Measurements from ENCODE around the gene PDIK1L. TPM values are rescaled to one million over a fixed set of nuclear protein-coding genes. Genes with fewer than 3 reads are reported as not detected.

Gene PDIK1L
- polyA plus RNA-seq, 3 donors from 2014 or later, result 0.89 to 3.3 (median 2.3) TPM

- no peak within 1 kb of the TSS for H3K4me3 Mint-ChIP-seq
- H3K4me1 Mint-ChIP-seq, result peaks cover 4 to 10% of the 10 kb centered on the region in 2 donors
- H3K36me3 Mint-ChIP-seq, result no peaks in the 10 kb centered on the region
- H3K27me3 Mint-ChIP-seq (ENCODE audit: low read depth in 3 of 3), result peaks cover 19 to 21% (median 21%) of the 10 kb centered on the region in 3 donors
- no peak within 1 kb of the TSS for H3K27ac Mint-ChIP-seq
- DNase-seq, result no peak
- H3K9me3 Mint-ChIP-seq, result peaks cover 0 to 2% (median 0%) of the 10 kb centered on the region in 6 donors
Measured at GRCh38 chr1:26158908-26159742, 47.5 kb downstream of the PDIK1L start, which contains the start of gene FAM110D. TSS of gene FAM110D (plus strand) at chr1:26159079. CDS start at chr1:26161292, 2,213 bp downstream.

- no peak overlapping the region for H3K4me3 Mint-ChIP-seq
- H3K9me3 Mint-ChIP-seq, result peaks cover 0 to 2% (median 0%) of the 10 kb centered on the region in 6 donors
- H3K36me3 Mint-ChIP-seq, result no peaks in the 10 kb centered on the region
- DNase-seq, result no peak
- peaks cover 4 to 10% of the 10 kb centered on the region in 2 donors for H3K4me1 Mint-ChIP-seq
- H3K27ac Mint-ChIP-seq, result no peak overlapping the region
- peaks cover 20 to 21% (median 21%) of the 10 kb centered on the region in 3 donors for H3K27me3 Mint-ChIP-seq (ENCODE audit: low read depth in 3 of 3)
Measured at GRCh38 chr1:26159743-26160039, 48.1 kb downstream of the PDIK1L start.

GRCh38 chr1:26160527-26161414 lies 49.1 kb downstream of the PDIK1L start:
- Mint-ChIP-seq H3K4me1 (peaks cover 4 to 13% of the 10 kb centered on the region in 2 donors), H3K27me3 (ENCODE audit: low read depth in 3 of 3) (peaks cover 21 to 28% (median 21%) of the 10 kb centered on the region in 3 donors), H3K36me3 (no peaks in the 10 kb centered on the region), H3K9me3 (peaks cover 0 to 2% (median 0%) of the 10 kb centered on the region in 6 donors), H3K27ac (no peak overlapping the region), H3K4me3 (peak overlapping the region in 2 of 5 donors; percentile 18 to 48)
- DNase-seq, result no peak

GRCh38 chr1:26161415-26162219 lies 50.0 kb downstream of the PDIK1L start:
- Mint-ChIP-seq H3K4me1 (peaks cover 4 to 13% of the 10 kb centered on the region in 2 donors), H3K4me3 (peak overlapping the region in 2 of 5 donors; percentile 34 to 62)

GRCh38 chr1:26162220-26162709 lies 50.6 kb downstream of the PDIK1L start:
- H3K36me3 Mint-ChIP-seq, result no peaks in the 10 kb centered on the region
- DNase-seq, result no peak
- peaks cover 4 to 11% of the 10 kb centered on the region in 2 donors for H3K4me1 Mint-ChIP-seq
- peaks cover 0 to 2% (median 0%) of the 10 kb centered on the region in 6 donors for H3K9me3 Mint-ChIP-seq
- no peak overlapping the region for H3K27ac Mint-ChIP-seq
- peak overlapping the region; percentile 12 to 62 (median 34) for H3K4me3 Mint-ChIP-seq
- H3K27me3 Mint-ChIP-seq (ENCODE audit: low read depth in 3 of 3), result peaks cover 16 to 29% (median 28%) of the 10 kb centered on the region in 3 donors

More at GRCh38 chr1:26161415-26162219, 50.0 kb downstream of the PDIK1L start:
- H3K27me3 Mint-ChIP-seq (ENCODE audit: low read depth in 3 of 3), result peaks cover 18 to 28% (median 24%) of the 10 kb centered on the region in 3 donors
- no peak overlapping the region for H3K27ac Mint-ChIP-seq
- H3K9me3 Mint-ChIP-seq, result peaks cover 0 to 2% (median 0%) of the 10 kb centered on the region in 6 donors
- DNase-seq, result peak in 2 of 3 donors; percentile 18 to 23
- H3K36me3 Mint-ChIP-seq, result no peaks in the 10 kb centered on the region

- H3K27me3 Mint-ChIP-seq (ENCODE audit: low read depth in 3 of 3), result peaks cover 14 to 28% (median 21%) of the 10 kb centered on the region in 3 donors
- H3K36me3 Mint-ChIP-seq, result no peaks in the 10 kb centered on the region
- no peak for DNase-seq
- H3K4me1 Mint-ChIP-seq, result peaks cover 4 to 11% of the 10 kb centered on the region in 2 donors
- H3K4me3 Mint-ChIP-seq, result peak overlapping the region in 4 of 5 donors; percentile 12 to 46 (median 35)
- H3K9me3 Mint-ChIP-seq, result peaks cover 0 to 2% (median 0%) of the 10 kb centered on the region in 6 donors
- no peak overlapping the region for H3K27ac Mint-ChIP-seq
Measured at GRCh38 chr1:26163684-26164035, 52.0 kb downstream of the PDIK1L start.

GRCh38 chr1:26164036-26164860 lies 52.6 kb downstream of the PDIK1L start:
- Mint-ChIP-seq H3K9me3 (peaks cover 0 to 2% (median 0%) of the 10 kb centered on the region in 6 donors), H3K4me1 (peaks cover 4 to 13% of the 10 kb centered on the region in 2 donors), H3K27me3 (ENCODE audit: low read depth in 3 of 3) (peaks cover 14 to 28% (median 16%) of the 10 kb centered on the region in 3 donors), H3K27ac (no peak overlapping the region), H3K4me3 (peak overlapping the region; percentile 39 to 66 (median 51)), H3K36me3 (no peaks in the 10 kb centered on the region)
- peak; percentile 44 to 55 (median 52) for DNase-seq

- Mint-ChIP-seq H3K27ac (no peak overlapping the region), H3K36me3 (no peaks in the 10 kb centered on the region), H3K4me1 (peaks cover 6 to 17% of the 10 kb centered on the region in 2 donors), H3K27me3 (ENCODE audit: low read depth in 3 of 3) (peaks cover 14 to 21% (median 16%) of the 10 kb centered on the region in 3 donors), H3K4me3 (peak overlapping the region in 4 of 5 donors; percentile 27 to 66 (median 46)), H3K9me3 (no peaks in the 10 kb centered on the region)
- no peak for DNase-seq
Measured at GRCh38 chr1:26164861-26165842, 53.5 kb downstream of the PDIK1L start.

- H3K4me1 Mint-ChIP-seq, result peaks cover 11 to 22% of the 10 kb centered on the region in 2 donors
- no peaks in the 10 kb centered on the region for H3K36me3 Mint-ChIP-seq
- no peaks in the 10 kb centered on the region for H3K9me3 Mint-ChIP-seq
- peak; percentile 16 to 33 (median 25) for DNase-seq
- peak overlapping the region in 2 of 6 donors; percentile 1 to 15 for H3K27ac Mint-ChIP-seq
- H3K4me3 Mint-ChIP-seq, result peak overlapping the region in 1 of 5 donors; percentile 14
- H3K27me3 Mint-ChIP-seq (ENCODE audit: low read depth in 3 of 3), result peaks cover 8 to 21% (median 14%) of the 10 kb centered on the region in 3 donors
Measured at GRCh38 chr1:26166719-26167281, 55.2 kb downstream of the PDIK1L start.

GRCh38 chr1:26168410-26169197 lies 57.0 kb downstream of the PDIK1L start, which contains the start of gene C1orf232:
TSS of gene C1orf232 (minus strand) at chr1:26168963. CDS start at chr1:26168499, 464 bp downstream.
- H3K4me1 Mint-ChIP-seq, result peaks cover 6 to 17% of the 10 kb centered on the region in 2 donors
- DNase-seq, result no peak
- no peaks in the 10 kb centered on the region for H3K36me3 Mint-ChIP-seq
- peak within 1 kb of the TSS; percentile 85 to 91 (median 90) for H3K4me3 Mint-ChIP-seq
- no peaks in the 10 kb centered on the region for H3K9me3 Mint-ChIP-seq
- H3K27me3 Mint-ChIP-seq (ENCODE audit: low read depth in 3 of 3), result peaks cover 4 to 14% (median 12%) of the 10 kb centered on the region in 3 donors
- H3K27ac Mint-ChIP-seq, result peak within 1 kb of the TSS; percentile 57 to 89 (median 83)

Measured in immature natural killer cell (primary cell).